HepG2 (cell line): ENCODE results near the gene ARFGAP2. TPM values are rescaled to one million over a fixed set of nuclear protein-coding genes. Genes with fewer than 3 reads are reported as not detected.
A peak's percentile ranks its signal among the peaks of the same experiment; 100 is the strongest.

Experiments used
- ATF2 ChIP-seq: sonication (generic); formaldehyde crosslinking; IDR thresholded peaks from 2 replicates; pipeline ENCODE4 v1.4.0; 2020; ENCODE audit warnings: missing genetic modification reagents
- FOSL1 ChIP-seq: sonication (generic); formaldehyde crosslinking; IDR thresholded peaks from 2 replicates; pipeline ENCODE4 v1.9.0; 2021; ENCODE audit warnings: missing genetic modification reagents, borderline replicate concordance
- KLF13 ChIP-seq: sonication (generic); formaldehyde crosslinking; IDR thresholded peaks from 2 replicates; pipeline ENCODE4 v1.4.0; 2020; ENCODE audit warnings: mild to moderate bottlenecking, missing genetic modification reagents
- MXD3 ChIP-seq: IDR thresholded peaks from 2 replicates; pipeline ENCODE4 v1.6.1; 2016; ENCODE audit warnings: mild to moderate bottlenecking, missing biosample characterization, missing genetic modification reagents
- NCOA5 ChIP-seq: sonication (generic); formaldehyde crosslinking; IDR thresholded peaks from 2 replicates; pipeline ENCODE4 v1.4.0; 2020; ENCODE audit warnings: missing genetic modification reagents
- SNRNP70 ChIP-seq: fragments of 200-400 bp; formaldehyde crosslinking; IDR thresholded peaks from 2 replicates; pipeline ENCODE4 v1.6.1; 2017; ENCODE audit warnings: mild to moderate bottlenecking, low read depth, low read length, moderate library complexity
- SOX5 ChIP-seq: IDR thresholded peaks from 2 replicates; pipeline ENCODE4 v1.6.1; 2016; ENCODE audit warnings: borderline replicate concordance
- ZBTB44 ChIP-seq: sonication (generic); formaldehyde crosslinking; IDR thresholded peaks from 2 replicates; pipeline ENCODE4 v1.4.0; 2020; ENCODE audit warnings: missing genetic modification reagents
- ZNF430 ChIP-seq: sonication (generic); formaldehyde crosslinking; IDR thresholded peaks from 2 replicates; pipeline ENCODE4 v1.9.0; 2021; ENCODE audit warnings: mild to moderate bottlenecking, missing genetic modification reagents
- ZNF468 ChIP-seq: sonication (generic); formaldehyde crosslinking; IDR thresholded peaks from 2 replicates; pipeline ENCODE4 v1.8.0; 2022; ENCODE audit warnings: mild to moderate bottlenecking, moderate library complexity, missing genetic modification reagents
- ZNF543 ChIP-seq: sonication (generic); formaldehyde crosslinking; IDR thresholded peaks from 2 replicates; pipeline ENCODE4 v1.4.0; 2020; ENCODE audit warnings: mild to moderate bottlenecking, missing genetic modification reagents
- ZNF563 ChIP-seq: sonication (generic); formaldehyde crosslinking; IDR thresholded peaks from 2 replicates; pipeline ENCODE4 v1.8.0; 2022; ENCODE audit warnings: mild to moderate bottlenecking, moderate library complexity, missing genetic modification reagents
- ZNF564 ChIP-seq: sonication (generic); formaldehyde crosslinking; IDR thresholded peaks from 2 replicates; pipeline ENCODE4 v1.8.1; 2023; ENCODE audit warnings: mild to moderate bottlenecking, missing genetic modification reagents
- ZNF570 ChIP-seq: sonication (generic); formaldehyde crosslinking; IDR thresholded peaks from 2 replicates; pipeline ENCODE4 v1.4.0; 2020; ENCODE audit warnings: mild to moderate bottlenecking, missing genetic modification reagents, borderline replicate concordance
- ZNF674 ChIP-seq: sonication (generic); formaldehyde crosslinking; IDR thresholded peaks from 2 replicates; pipeline ENCODE4 v1.5.0; 2020; ENCODE audit warnings: low read depth, mild to moderate bottlenecking, missing genetic modification reagents
- ZNF781 ChIP-seq: sonication (generic); formaldehyde crosslinking; IDR thresholded peaks from 2 replicates; pipeline ENCODE4 v1.5.1; 2020; ENCODE audit warnings: borderline replicate concordance, mild to moderate bottlenecking, missing genetic modification reagents; ENCODE audit errors: not compliant biosample characterization
- ZNF816 ChIP-seq: sonication (generic); formaldehyde crosslinking; IDR thresholded peaks from 2 replicates; pipeline ENCODE4 v1.8.0; 2022; ENCODE audit warnings: missing genetic modification reagents, mild to moderate bottlenecking, borderline replicate concordance
- polyA plus RNA-seq, 8 experiments: library from polyadenylated mRNA; depleted of rRNA in 3 of 8; stranded (reverse) in 7 of 8; unstranded in 1 of 8; fragments of >200 nt; fragmentation: Illumina TruSeq in 4 of 8; extraction: Trizol in 4 of 8; gene quantifications; 2 replicates each; pipeline versions ENCODE4 v1.2.1 to v1.2.3, GENCODE V29; 2011 to 2016; ENCODE audit warnings: low read depth in 4 of 8, missing spikeins in 1 of 8, mixed read lengths in 1 of 8; ENCODE audit not compliant: insufficient read depth in 1 of 8
- total RNA-seq, 5 experiments: library from RNA; depleted of rRNA; stranded (reverse); fragments of >200 nt; fragmentation: Illumina TruSeq; extraction: Trizol; gene quantifications; 2 replicates each; pipeline ENCODE4 v1.2.3, GENCODE V29; 2016; ENCODE audit warnings: low read depth in 1 of 5
- TF ChIP-seq, protein P1 (sequence below): sonication (generic); formaldehyde crosslinking; IDR thresholded peaks from one replicate; pipeline ENCODE4 v1.5.1; 2020; ENCODE audit warnings: mild to moderate bottlenecking, missing genetic modification reagents; ENCODE audit errors: not compliant biosample characterization

The ARFGAP2 gene
- total and polyA plus RNA-seq, 2 of the 13 experiments (the other 11 are each of a cell fraction or from before 2014, with no cell fraction given), result 32.3 to 75.3 TPM

DNA sequence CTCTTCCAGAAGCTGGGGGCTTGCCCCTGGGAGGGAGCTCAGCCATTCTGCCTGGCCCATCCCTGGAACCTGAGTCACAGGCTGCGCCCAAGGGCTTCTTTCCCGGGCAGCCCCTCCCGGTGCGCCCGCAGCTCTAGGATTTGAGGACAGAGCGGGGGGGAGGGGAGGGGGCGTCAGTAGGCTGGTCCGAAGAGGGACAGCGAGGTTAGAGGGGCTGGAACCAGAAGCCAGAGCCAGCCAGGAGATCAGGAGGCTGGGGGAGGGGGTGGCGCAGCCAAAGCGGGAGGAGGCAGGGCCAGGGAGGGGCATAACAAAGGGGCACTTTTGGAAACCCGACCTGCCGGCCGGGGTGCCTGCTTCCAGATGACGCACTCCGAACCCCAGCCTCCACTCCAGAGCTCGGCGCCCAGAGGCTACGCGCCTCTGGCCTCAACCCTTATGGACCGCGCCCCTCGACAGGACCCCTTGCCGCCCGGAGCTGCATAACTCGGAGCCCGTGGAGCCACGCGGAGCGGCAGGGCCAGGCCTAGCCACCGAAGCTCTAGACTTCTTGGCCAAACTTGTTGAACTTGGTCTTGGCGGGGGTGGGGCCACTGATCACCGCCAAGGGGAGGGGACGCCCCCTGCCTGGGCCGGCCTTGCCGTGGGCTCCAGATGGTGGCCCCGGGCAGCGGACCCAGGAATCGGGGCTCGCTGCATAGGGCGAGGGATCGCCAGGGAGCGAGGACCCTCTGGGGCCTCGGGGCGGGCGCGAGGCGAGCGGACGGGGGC, 8.8 kb upstream of the ARFGAP2 start (continued):
- TF ChIP-seq MXD3 (no peak), ZNF564 (no peak; the same call in 1 of the 2 replicates), ZNF674 (CRISPR knock-in tag) (no peak), ZNF468 (CRISPR knock-in tag) (no peak), SOX5 (CRISPR knock-in tag) (no peak; the same call in 1 of the 2 replicates), FOSL1 (CRISPR knock-in tag) (no peak), SNRNP70 (no peak), ZNF781 (peak; percentile 44), ZNF543 (CRISPR knock-in tag) (peak; percentile 81; the same call in 1 of the 2 replicates), NCOA5 (CRISPR knock-in tag) (no peak), ZNF570 (no peak), ATF2 (CRISPR knock-in tag) (peak; percentile 32), ZNF563 (peak; percentile 72; the same call in 1 of the 2 replicates), ZBTB44 (CRISPR knock-in tag) (no peak), ZNF430 (CRISPR knock-in tag) (no peak), ZNF816 (no peak), KLF13 (CRISPR knock-in tag) (no peak)
- TF ChIP-seq, protein P1, sequence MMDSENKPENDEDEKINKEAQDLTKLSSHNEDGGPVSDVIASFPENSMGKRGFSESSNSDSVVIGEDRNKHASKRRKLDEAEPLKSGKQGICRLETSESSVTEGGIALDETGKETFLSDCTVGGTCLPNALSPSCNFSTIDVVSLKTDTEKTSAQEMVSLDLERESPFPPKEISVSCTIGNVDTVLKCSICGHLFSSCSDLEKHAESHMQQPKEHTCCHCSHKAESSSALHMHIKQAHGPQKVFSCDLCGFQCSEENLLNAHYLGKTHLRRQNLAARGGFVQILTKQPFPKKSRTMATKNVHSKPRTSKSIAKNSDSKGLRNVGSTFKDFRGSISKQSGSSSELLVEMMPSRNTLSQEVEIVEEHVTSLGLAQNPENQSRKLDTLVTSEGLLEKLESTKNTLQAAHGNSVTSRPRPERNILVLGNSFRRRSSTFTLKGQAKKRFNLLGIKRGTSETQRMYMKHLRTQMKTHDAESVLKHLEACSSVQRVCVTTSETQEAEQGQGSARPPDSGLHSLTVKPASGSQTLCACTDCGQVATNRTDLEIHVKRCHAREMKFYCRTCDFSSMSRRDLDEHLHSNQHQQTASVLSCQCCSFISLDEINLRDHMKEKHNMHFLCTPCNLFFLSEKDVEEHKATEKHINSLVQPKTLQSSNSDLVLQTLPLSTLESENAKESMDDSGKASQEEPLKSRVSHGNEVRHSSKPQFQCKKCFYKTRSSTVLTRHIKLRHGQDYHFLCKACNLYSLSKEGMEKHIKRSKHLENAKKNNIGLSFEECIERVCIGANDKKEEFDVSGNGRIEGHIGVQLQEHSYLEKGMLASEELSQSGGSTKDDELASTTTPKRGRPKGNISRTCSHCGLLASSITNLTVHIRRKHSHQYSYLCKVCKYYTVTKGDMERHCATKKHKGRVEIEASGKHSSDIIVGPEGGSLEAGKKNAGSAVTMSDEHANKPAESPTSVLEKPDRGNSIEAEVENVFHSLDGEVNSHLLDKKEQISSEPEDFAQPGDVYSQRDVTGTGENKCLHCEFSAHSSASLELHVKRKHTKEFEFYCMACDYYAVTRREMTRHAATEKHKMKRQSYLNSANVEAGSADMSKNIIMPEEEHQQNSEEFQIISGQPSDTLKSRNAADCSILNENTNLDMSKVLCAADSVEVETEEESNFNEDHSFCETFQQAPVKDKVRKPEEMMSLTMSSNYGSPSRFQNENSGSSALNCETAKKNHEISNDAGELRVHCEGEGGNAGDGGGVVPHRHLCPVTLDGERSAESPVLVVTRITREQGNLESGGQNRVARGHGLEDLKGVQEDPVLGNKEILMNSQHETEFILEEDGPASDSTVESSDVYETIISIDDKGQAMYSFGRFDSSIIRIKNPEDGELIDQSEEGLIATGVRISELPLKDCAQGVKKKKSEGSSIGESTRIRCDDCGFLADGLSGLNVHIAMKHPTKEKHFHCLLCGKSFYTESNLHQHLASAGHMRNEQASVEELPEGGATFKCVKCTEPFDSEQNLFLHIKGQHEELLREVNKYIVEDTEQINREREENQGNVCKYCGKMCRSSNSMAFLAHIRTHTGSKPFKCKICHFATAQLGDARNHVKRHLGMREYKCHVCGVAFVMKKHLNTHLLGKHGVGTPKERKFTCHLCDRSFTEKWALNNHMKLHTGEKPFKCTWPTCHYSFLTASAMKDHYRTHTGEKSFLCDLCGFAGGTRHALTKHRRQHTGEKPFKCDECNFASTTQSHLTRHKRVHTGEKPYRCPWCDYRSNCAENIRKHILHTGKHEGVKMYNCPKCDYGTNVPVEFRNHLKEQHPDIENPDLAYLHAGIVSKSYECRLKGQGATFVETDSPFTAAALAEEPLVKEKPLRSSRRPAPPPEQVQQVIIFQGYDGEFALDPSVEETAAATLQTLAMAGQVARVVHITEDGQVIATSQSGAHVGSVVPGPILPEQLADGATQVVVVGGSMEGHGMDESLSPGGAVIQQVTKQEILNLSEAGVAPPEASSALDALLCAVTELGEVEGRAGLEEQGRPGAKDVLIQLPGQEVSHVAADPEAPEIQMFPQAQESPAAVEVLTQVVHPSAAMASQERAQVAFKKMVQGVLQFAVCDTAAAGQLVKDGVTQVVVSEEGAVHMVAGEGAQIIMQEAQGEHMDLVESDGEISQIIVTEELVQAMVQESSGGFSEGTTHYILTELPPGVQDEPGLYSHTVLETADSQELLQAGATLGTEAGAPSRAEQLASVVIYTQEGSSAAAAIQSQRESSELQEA (CRISPR knock-in tag), result no peak
